ENCODE data around the gene NPTN.
"Not testable (repeated sequence)": the region's sequence is repeated elsewhere in the genome, so short reads cannot be mapped to it uniquely, and the experiment has no call there.

Gene NPTN

GRCh38 chr15:73570355-73571032 lies 62.7 kb downstream of the NPTN start:
- FAIRE-seq, result no peak

GRCh38 chr15:73569361-73569760 lies 63.8 kb downstream of the NPTN start:
- no peak for FAIRE-seq

- no peak for FAIRE-seq
Observed at GRCh38 chr15:73568564-73569280, 64.5 kb downstream of the NPTN start.

- no peak for FAIRE-seq
Observed at GRCh38 chr15:73567020-73567419, 66.2 kb downstream of the NPTN start.

GRCh38 chr15:73564255-73564654 lies 68.9 kb downstream of the NPTN start:
- FAIRE-seq, result no peak

- no peak for FAIRE-seq
Observed at GRCh38 chr15:73560501-73561117, 72.6 kb downstream of the NPTN start.

- FAIRE-seq, result no peak
Observed at GRCh38 chr15:73558529-73558928, 74.7 kb downstream of the NPTN start.

- no peak for FAIRE-seq
Observed at GRCh38 chr15:73555080-73555479, 78.1 kb downstream of the NPTN start.

GRCh38 chr15:73550190-73550589 lies 83.0 kb downstream of the NPTN start:
- no peak for FAIRE-seq

- FAIRE-seq, result not testable (repeated sequence)
Observed at GRCh38 chr15:73548925-73549324, 84.3 kb downstream of the NPTN start.

- peak; percentile 31 for FAIRE-seq
Observed at GRCh38 chr15:73541479-73541878, 91.7 kb downstream of the NPTN start.

- no peak for FAIRE-seq
Observed at GRCh38 chr15:73540161-73540560, 93.0 kb downstream of the NPTN start.

GRCh38 chr15:73539212-73540128 lies 93.7 kb downstream of the NPTN start:
- no peak for FAIRE-seq

- FAIRE-seq, result no peak
Observed at GRCh38 chr15:73538563-73539211, 94.5 kb downstream of the NPTN start.

GRCh38 chr15:73538123-73538522 lies 95.1 kb downstream of the NPTN start:
- no peak for FAIRE-seq

- FAIRE-seq, result no peak
Observed at GRCh38 chr15:73530649-73531048, 102.5 kb downstream of the NPTN start.

- FAIRE-seq, result no peak
Observed at GRCh38 chr15:73527598-73527997, 105.6 kb downstream of the NPTN start.

GRCh38 chr15:73524919-73525318 lies 108.3 kb downstream of the NPTN start:
- FAIRE-seq, result no peak

- FAIRE-seq, result no peak
Observed at GRCh38 chr15:73522011-73522410, 111.2 kb downstream of the NPTN start.

GRCh38 chr15:73518876-73519733 lies 114.1 kb downstream of the NPTN start:
- FAIRE-seq, result no peak

GRCh38 chr15:73518180-73518862 lies 114.9 kb downstream of the NPTN start:
- no peak for FAIRE-seq

Data from colon (tissue), 2 donors.